K562 (cell line): ENCODE measurements around the gene ROPN1L. TPM values are rescaled to one million over a fixed set of nuclear protein-coding genes. Genes with fewer than 3 reads are reported as not detected.
A peak's percentile ranks its signal among the peaks of the same experiment; 100 is the strongest.

Experiments
- CREM ChIP-seq: IDR thresholded peaks from 2 replicates; pipeline ENCODE4 v1.6.1; 2014; ENCODE audit warnings: antibody characterized with exemption, low read depth
- E2F4 ChIP-seq: sonication (generic); formaldehyde crosslinking; IDR thresholded peaks from 2 replicates; pipeline ENCODE4 v1.8.0; 2022; ENCODE audit warnings: mild to moderate bottlenecking, low read depth, missing genetic modification reagents
- E2F8 ChIP-seq: fragments of 450-650 bp; IDR thresholded peaks from 2 replicates; pipeline ENCODE4 v1.7.1; 2018; ENCODE audit warnings: mild to moderate bottlenecking, low read depth; ENCODE audit not compliant: partially characterized antibody
- GATA2 ChIP-seq: sonication (generic); formaldehyde crosslinking; IDR thresholded peaks from 2 replicates; pipeline ENCODE4 v1.4.0; 2020; ENCODE audit warnings: mild to moderate bottlenecking, missing genetic modification reagents
- HDAC1 ChIP-seq, 2 experiments: fragments of 450-650 bp; IDR thresholded peaks; 2 replicates each; pipeline ENCODE4 v1.6.1; 2016 to 2017; ENCODE audit warnings: inconsistent platforms in 1 of 2, mild to moderate bottlenecking in 1 of 2, moderate library complexity in 1 of 2
- HDAC3 ChIP-seq: fragments of 450-650 bp; IDR thresholded peaks from 2 replicates; pipeline ENCODE4 v1.6.1; 2018; ENCODE audit warnings: borderline replicate concordance, mild to moderate bottlenecking, moderate library complexity; ENCODE audit not compliant: partially characterized antibody
- HES1 ChIP-seq: fragments of 450-650 bp; IDR thresholded peaks from 2 replicates; pipeline ENCODE4 v1.6.1; 2016; ENCODE audit warnings: low read depth, mild to moderate bottlenecking, moderate library complexity
- HIVEP1 ChIP-seq: fragments of 250-450 bp; sonication (Bioruptor Pico); IDR thresholded peaks from 2 replicates; pipeline ENCODE4 v1.4.0; 2020; ENCODE audit warnings: mild to moderate bottlenecking
- KLF13 ChIP-seq: fragments of 450-650 bp; IDR thresholded peaks from 2 replicates; pipeline ENCODE4 v1.6.1; 2016; ENCODE audit warnings: missing genetic modification characterization, low read depth, mild to moderate bottlenecking, missing compliant biosample characterization, moderate library complexity, borderline replicate concordance
- MCM7 ChIP-seq, 2 experiments: fragments of 450-650 bp; IDR thresholded peaks; 2 replicates each; pipeline ENCODE4 v1.6.1; 2016 to 2018
- NBN ChIP-seq: fragments of 450-650 bp; IDR thresholded peaks from 2 replicates; pipeline ENCODE4 v1.6.1; 2016; ENCODE audit warnings: low read depth, mild to moderate bottlenecking
- PRMT5 ChIP-seq: sonication (generic); formaldehyde crosslinking; IDR thresholded peaks from 2 replicates; pipeline ENCODE4 v1.5.0; 2020; ENCODE audit warnings: missing genetic modification reagents
- SMARCC2 ChIP-seq: fragments of 450-650 bp; IDR thresholded peaks from 2 replicates; pipeline ENCODE4 v1.6.1; 2017; ENCODE audit warnings: antibody characterized with exemption, moderate library complexity, mild to moderate bottlenecking, low read depth
- SMARCE1 ChIP-seq: fragments of 450-650 bp; IDR thresholded peaks from 2 replicates; pipeline ENCODE4 v1.7.1; 2016; ENCODE audit warnings: mild to moderate bottlenecking
- TCF7 ChIP-seq: sonication (generic); IDR thresholded peaks from 2 replicates; pipeline ENCODE4 v1.6.1; 2016; ENCODE audit warnings: antibody characterized with exemption, borderline replicate concordance
- YY1 ChIP-seq, 3 experiments: IDR thresholded peaks; 2 replicates each; pipeline ENCODE4 v1.6.1; 2011; ENCODE audit warnings: low read length in 2 of 3, mild to moderate bottlenecking in 2 of 3, moderate library complexity in 2 of 3, borderline replicate concordance in 1 of 3, control low read depth in 1 of 3, low read depth in 1 of 3; ENCODE audit not compliant: insufficient read depth in 3 of 3, insufficient replicate concordance in 2 of 3, control insufficient read depth in 1 of 3, insufficient read length in 1 of 3; ENCODE audit errors: extremely low read depth in 1 of 3
- ZNF384 ChIP-seq: IDR thresholded peaks from 2 replicates; pipeline ENCODE4 v1.6.1; 2012; ENCODE audit warnings: low read depth, low read length, improper control_type of control experiment
- ZNF589 ChIP-seq: fragments of 200-800 bp; sonication (Bioruptor generic); IDR thresholded peaks from 2 replicates; pipeline ENCODE4 v1.6.1; 2016; ENCODE audit warnings: low read depth, missing genetic modification characterization, missing compliant biosample characterization
- polyA plus RNA-seq, 8 experiments: library from polyadenylated mRNA; depleted of rRNA in 4 of 8; stranded (reverse) in 5 of 8; unstranded in 3 of 8; fragments of >200 nt; fragmentation: Nextera tagmentation in 2 of 8; fragmentation: Illumina TruSeq in 1 of 8; extraction: Ambion mirVana in 2 of 8; extraction: Trizol in 1 of 8; gene quantifications; 2 replicates each; pipeline versions ENCODE4 v1.2.1 to v1.2.3, GENCODE V29; 2011 to 2014; ENCODE audit warnings: inconsistent platforms in 1 of 8, missing spikeins in 1 of 8
- total RNA-seq, 7 experiments: library from RNA; depleted of rRNA in 6 of 7; stranded (reverse); fragments of >200 nt in 6 of 7; fragmentation: Illumina TruSeq in 2 of 7; extraction: Trizol in 2 of 7; gene quantifications; 2 replicates each; pipeline versions ENCODE4 v1.2.1 to v1.2.3, GENCODE V29; 2011 to 2021; ENCODE audit warnings: low replicate concordance in 1 of 7
- TF ChIP-seq, protein P1 (sequence below): sonication (generic); formaldehyde crosslinking; IDR thresholded peaks from 2 replicates; pipeline ENCODE4 v1.8.0; 2023; ENCODE audit warnings: mild to moderate bottlenecking, missing genetic modification reagents

Gene ROPN1L
- total and polyA plus RNA-seq, 9 of the 15 experiments (the other 6 are each of a cell fraction or from before 2014, with no cell fraction given), result 0.04 to 0.85 (median 0.24) TPM; not detected in 3

- TF ChIP-seq YY1 (IDR thresholded peaks at IDR 0.05; ENCODE audit: borderline replicate concordance in 1 of 3, control insufficient read depth in 1 of 3, extremely low read depth in 1 of 3, insufficient read depth in 3 of 3, insufficient read length in 1 of 3, insufficient replicate concordance in 2 of 3, low read depth in 1 of 3, low read length in 2 of 3), result no peak
- TF ChIP-seq GATA2 (CRISPR knock-in tag), result peak; percentile 55
- TF ChIP-seq KLF13 (tag), result no peak
- TF ChIP-seq HDAC1 (IDR thresholded peaks at IDR 0.05), result 0 out of 4 replicates have a peak, but pooled peaks of 1 of the 2 experiments have one; percentile 33
- TF ChIP-seq NBN, result peak; percentile 89; the same call in 1 of the 2 replicates
- TF ChIP-seq CREM, result peak; percentile 15; the same call in 1 of the 2 replicates
- no peak for TF ChIP-seq MCM7 (IDR thresholded peaks at IDR 0.05)
- TF ChIP-seq, protein P1, sequence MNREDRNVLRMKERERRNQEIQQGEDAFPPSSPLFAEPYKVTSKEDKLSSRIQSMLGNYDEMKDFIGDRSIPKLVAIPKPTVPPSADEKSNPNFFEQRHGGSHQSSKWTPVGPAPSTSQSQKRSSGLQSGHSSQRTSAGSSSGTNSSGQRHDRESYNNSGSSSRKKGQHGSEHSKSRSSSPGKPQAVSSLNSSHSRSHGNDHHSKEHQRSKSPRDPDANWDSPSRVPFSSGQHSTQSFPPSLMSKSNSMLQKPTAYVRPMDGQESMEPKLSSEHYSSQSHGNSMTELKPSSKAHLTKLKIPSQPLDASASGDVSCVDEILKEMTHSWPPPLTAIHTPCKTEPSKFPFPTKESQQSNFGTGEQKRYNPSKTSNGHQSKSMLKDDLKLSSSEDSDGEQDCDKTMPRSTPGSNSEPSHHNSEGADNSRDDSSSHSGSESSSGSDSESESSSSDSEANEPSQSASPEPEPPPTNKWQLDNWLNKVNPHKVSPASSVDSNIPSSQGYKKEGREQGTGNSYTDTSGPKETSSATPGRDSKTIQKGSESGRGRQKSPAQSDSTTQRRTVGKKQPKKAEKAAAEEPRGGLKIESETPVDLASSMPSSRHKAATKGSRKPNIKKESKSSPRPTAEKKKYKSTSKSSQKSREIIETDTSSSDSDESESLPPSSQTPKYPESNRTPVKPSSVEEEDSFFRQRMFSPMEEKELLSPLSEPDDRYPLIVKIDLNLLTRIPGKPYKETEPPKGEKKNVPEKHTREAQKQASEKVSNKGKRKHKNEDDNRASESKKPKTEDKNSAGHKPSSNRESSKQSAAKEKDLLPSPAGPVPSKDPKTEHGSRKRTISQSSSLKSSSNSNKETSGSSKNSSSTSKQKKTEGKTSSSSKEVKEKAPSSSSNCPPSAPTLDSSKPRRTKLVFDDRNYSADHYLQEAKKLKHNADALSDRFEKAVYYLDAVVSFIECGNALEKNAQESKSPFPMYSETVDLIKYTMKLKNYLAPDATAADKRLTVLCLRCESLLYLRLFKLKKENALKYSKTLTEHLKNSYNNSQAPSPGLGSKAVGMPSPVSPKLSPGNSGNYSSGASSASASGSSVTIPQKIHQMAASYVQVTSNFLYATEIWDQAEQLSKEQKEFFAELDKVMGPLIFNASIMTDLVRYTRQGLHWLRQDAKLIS (CRISPR knock-in tag), result peak; percentile 46; the same call in 1 of the 2 replicates
- TF ChIP-seq PRMT5, result no peak
- peak; percentile 78; the same call in 1 of the 2 replicates for TF ChIP-seq SMARCC2
- TF ChIP-seq TCF7, result peak; percentile 46; the same call in 1 of the 2 replicates
- peak; percentile 96 for TF ChIP-seq ZNF384
- TF ChIP-seq E2F4 (CRISPR knock-in tag), result no peak
- TF ChIP-seq HIVEP1 (CRISPR knock-in tag), result no peak
- peak; percentile 95 for TF ChIP-seq SMARCE1
- peak; percentile 83; the same call in 1 of the 2 replicates for TF ChIP-seq HES1
- TF ChIP-seq ZNF589, result peak; percentile 79; the same call in 1 of the 2 replicates
- no peak for TF ChIP-seq E2F8
- TF ChIP-seq HDAC3, result no peak
Measured at GRCh38 chr5:10505517-10506095, 63.9 kb downstream of the ROPN1L start (continued).
